ENCODE results near the gene GNMT. TPM values are rescaled to one million over a fixed set of nuclear protein-coding genes. Genes with fewer than 3 reads are reported as not detected.

Gene GNMT
- total RNA-seq, 1 experiment from 2014 or later = 0.30 TPM

DNA sequence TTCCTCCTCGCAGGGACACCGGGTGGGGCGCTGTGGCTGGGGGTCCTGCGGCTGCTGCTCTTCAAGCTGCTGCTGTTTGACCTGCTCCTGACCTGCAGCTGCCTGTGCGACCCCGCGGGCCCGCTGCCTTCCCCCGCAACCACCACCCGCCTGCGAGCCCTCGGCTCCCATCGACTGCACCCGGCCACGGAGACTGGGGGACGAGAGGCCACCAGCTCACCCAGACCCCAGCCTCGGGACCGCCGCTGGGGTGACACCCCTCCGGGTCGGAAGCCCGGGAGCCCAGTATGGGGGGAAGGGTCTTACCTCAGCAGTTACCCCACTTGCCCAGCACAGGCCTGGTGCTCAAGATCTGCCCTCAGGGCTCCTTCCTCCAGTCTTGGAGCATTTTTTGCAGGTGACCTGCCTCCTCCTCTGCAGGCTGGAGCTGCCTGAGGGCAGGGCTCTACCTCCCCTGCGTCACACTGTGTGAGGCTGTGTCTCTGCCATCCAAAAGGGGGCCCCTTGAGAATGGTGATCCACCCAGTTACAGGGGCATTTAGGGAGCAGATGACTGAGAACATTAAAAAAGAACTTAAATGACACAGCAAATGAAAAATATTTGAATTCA lies 35.2 kb upstream of the GNMT start:
- no TSS peak for BruUV-seq (replicated peaks)
- CTCF ChIA-PET = interaction anchor here (0.5 to 0.6 kb wide), 3 partner anchors 21 to 473 kb away, joined by 3 read pairs; no protein-coding TSS in a partner anchor
- POLR2A ChIA-PET = interaction anchor here (1.1 kb wide), 1 partner anchor 35 kb away, joined by 3 read pairs; a partner anchor contains a TSS

DNA sequence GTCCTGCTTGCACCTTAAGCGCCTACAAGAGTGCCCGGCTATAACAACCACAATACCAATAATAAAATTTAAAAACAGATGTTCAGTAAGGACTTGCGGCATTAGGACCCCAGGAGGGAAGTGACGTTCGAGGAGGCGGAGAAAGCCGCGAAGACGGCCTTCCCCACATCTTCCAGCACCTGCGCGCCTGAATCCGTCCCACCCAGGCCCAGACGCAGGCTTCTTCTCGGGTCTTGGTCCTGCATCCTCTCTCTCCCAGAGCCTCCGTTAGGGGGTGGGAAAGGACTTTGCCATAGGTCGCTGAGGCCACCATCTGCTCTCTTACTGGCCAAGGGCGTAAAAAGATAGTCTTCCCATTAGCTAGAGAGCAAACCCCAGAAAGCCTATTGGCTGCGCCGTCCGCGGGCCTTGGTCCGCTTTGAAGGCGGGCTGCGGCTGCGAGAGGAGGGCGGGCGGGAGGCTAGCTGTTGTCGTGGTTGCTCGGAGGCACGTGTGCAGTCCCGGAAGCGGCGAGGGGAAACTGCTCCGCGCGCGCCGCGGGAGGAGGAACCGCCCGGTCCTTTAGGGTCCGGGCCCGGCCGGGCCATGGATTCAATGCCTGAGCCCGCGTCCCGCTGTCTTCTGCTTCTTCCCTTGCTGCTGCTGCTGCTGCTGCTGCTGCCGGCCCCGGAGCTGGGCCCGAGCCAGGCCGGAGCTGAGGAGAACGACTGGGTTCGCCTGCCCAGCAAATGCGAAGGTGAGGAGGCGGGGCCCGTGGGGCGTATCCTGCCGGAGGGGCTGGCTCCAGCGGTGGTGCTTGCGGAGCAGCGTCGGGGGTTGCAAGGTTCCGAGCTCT lies 31.4 kb upstream of the GNMT start, which contains the start of gene CNPY3:
TSS of gene CNPY3 (plus strand) at position 495 of the 835 bp plus-strand sequence. CDS start at position 586, 91 bp downstream.
- H3K9me3 Mint-ChIP-seq (ENCODE audit: unreplicated experiment) = no peaks in the 10 kb centered on the region
- peak; percentile 97 for DNase-seq (ENCODE audit: unreplicated experiment)
- TF ChIP-seq, protein P1, sequence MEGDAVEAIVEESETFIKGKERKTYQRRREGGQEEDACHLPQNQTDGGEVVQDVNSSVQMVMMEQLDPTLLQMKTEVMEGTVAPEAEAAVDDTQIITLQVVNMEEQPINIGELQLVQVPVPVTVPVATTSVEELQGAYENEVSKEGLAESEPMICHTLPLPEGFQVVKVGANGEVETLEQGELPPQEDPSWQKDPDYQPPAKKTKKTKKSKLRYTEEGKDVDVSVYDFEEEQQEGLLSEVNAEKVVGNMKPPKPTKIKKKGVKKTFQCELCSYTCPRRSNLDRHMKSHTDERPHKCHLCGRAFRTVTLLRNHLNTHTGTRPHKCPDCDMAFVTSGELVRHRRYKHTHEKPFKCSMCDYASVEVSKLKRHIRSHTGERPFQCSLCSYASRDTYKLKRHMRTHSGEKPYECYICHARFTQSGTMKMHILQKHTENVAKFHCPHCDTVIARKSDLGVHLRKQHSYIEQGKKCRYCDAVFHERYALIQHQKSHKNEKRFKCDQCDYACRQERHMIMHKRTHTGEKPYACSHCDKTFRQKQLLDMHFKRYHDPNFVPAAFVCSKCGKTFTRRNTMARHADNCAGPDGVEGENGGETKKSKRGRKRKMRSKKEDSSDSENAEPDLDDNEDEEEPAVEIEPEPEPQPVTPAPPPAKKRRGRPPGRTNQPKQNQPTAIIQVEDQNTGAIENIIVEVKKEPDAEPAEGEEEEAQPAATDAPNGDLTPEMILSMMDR (IDR thresholded peaks at IDR 0.05; ENCODE audit: unreplicated experiment) = no peak
- peak within 1 kb of the TSS; percentile 99 for H3K4me3 Mint-ChIP-seq (ENCODE audit: unreplicated experiment)
- H3K36me3 Mint-ChIP-seq (ENCODE audit: insufficient read depth, unreplicated experiment) = peaks cover 18% of the 10 kb centered on the region
- no TSS peak for BruUV-seq (replicated peaks)
- CTCF ChIA-PET = interaction anchor here (0.6 to 2.4 kb wide), 8 partner anchors 14 to 589 kb away, joined by 3 to 8 read pairs (median 4); partner anchors contain the start of genes PEX6 and ZNF318
- H3K4me1 Mint-ChIP-seq (ENCODE audit: insufficient read depth, unreplicated experiment) = peaks cover 40% of the 10 kb centered on the region
- intact Hi-C loops (cut with micrococcal nuclease) = loop anchor here (2.0 to 5.0 kb wide), 2 partner anchors 33 to 50 kb away; partner anchors contain the start of genes GNMT and PEX6
- POLR2A ChIA-PET = interaction anchor here (0.6 to 3.4 kb wide), 33 partner anchors 9 to 1317 kb away, joined by 3 to 69 read pairs (median 5); partner anchors contain the start of genes CUL7, GNMT, HSP90AB1 and KLC4
- no peaks in the 10 kb centered on the region for H3K27me3 Mint-ChIP-seq (ENCODE audit: insufficient read depth, unreplicated experiment)
- peak within 1 kb of the TSS; percentile 97 for H3K27ac Mint-ChIP-seq (ENCODE audit: low read depth, unreplicated experiment)

More for the DNA sequence above, 35.2 kb upstream of the GNMT start:
- Mint-ChIP-seq H3K27ac (ENCODE audit: low read depth, unreplicated experiment) (no peak overlapping the region), H3K9me3 (ENCODE audit: unreplicated experiment) (no peaks in the 10 kb centered on the region), H3K4me3 (ENCODE audit: unreplicated experiment) (no peak overlapping the region), H3K4me1 (ENCODE audit: insufficient read depth, unreplicated experiment) (peaks cover 12% of the 10 kb centered on the region), H3K27me3 (ENCODE audit: insufficient read depth, unreplicated experiment) (no peaks in the 10 kb centered on the region), H3K36me3 (ENCODE audit: insufficient read depth, unreplicated experiment) (peaks cover 5% of the 10 kb centered on the region)
- TF ChIP-seq, protein P1 (IDR thresholded peaks at IDR 0.05; ENCODE audit: unreplicated experiment) = no peak
- intact Hi-C loops (cut with micrococcal nuclease) = loop anchor here (5.0 kb wide), 1 partner anchor 37 kb away; the partner anchor contains the start of gene GNMT
- no peak for DNase-seq (ENCODE audit: unreplicated experiment)

DNA sequence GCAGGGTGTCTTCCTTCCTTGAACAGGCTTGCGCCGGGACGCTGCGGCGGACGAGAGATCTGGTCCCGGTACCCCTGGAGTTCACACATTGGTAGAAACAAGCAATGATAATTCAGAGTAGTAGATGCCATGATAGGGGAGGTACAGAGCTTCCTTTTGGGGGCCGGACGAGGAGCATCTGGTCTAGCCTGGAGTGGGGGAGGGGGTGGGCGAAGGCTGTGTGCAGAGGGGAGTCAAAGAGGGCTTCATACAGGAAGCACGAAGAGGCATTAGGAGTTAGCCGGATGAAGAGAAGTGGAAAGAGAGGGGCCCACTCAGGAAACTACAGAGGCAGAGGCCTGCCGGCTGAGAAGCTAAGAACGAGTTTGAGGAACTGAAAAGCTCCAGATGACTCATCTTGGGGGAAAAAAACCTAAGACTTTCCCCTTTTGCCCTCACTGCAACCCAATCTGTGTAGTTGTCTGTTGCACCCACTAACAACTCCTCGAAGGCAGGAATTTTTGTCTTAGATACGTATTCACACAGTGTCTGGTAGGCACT lies 30.7 kb upstream of the GNMT start:
- no peaks in the 10 kb centered on the region for H3K9me3 Mint-ChIP-seq (ENCODE audit: unreplicated experiment)
- peak; percentile 47 for DNase-seq (ENCODE audit: unreplicated experiment)
- intact Hi-C loops (cut with micrococcal nuclease) = loop anchor here (2.0 to 5.0 kb wide), 2 partner anchors 32 to 49 kb away; partner anchors contain the start of genes GNMT and PEX6
- peak overlapping the region; percentile 99 for H3K4me3 Mint-ChIP-seq (ENCODE audit: unreplicated experiment)
- ChIA-PET CTCF (interaction anchor here (0.6 to 2.4 kb wide), 7 partner anchors 15 to 588 kb away, joined by 3 to 8 read pairs (median 4); partner anchors contain the start of genes PEX6 and ZNF318), POLR2A (interaction anchor here (0.6 to 3.4 kb wide), 30 partner anchors 10 to 526 kb away, joined by 3 to 69 read pairs (median 5); partner anchors contain the start of genes CUL7, GNMT, KLC4 and KLHDC3)
- H3K36me3 Mint-ChIP-seq (ENCODE audit: insufficient read depth, unreplicated experiment) = peaks cover 20% of the 10 kb centered on the region
- peaks cover 40% of the 10 kb centered on the region for H3K4me1 Mint-ChIP-seq (ENCODE audit: insufficient read depth, unreplicated experiment)
- BruUV-seq (replicated peaks) = TSS peak; percentile 39
- TF ChIP-seq, protein P1 (IDR thresholded peaks at IDR 0.05; ENCODE audit: unreplicated experiment) = no peak
- H3K27me3 Mint-ChIP-seq (ENCODE audit: insufficient read depth, unreplicated experiment) = no peaks in the 10 kb centered on the region
- peak overlapping the region; percentile 97 for H3K27ac Mint-ChIP-seq (ENCODE audit: low read depth, unreplicated experiment)
